KMS-11 (cell line): ENCODE measurements around the gene PEMT.

Experiments used
- H2AFZ ChIP-seq: fragments of 200-600 bp; sonication (generic); 2 replicates; pipeline ENCODE4 v1.6.1; 2016; ENCODE audit warnings: antibody characterized with exemption, mixed run types, low read depth
- H3K27ac ChIP-seq: fragments of 200-600 bp; sonication (generic); 2 replicates; pipeline ENCODE4 v1.6.1; 2016; ENCODE audit warnings: mild to moderate bottlenecking, mixed run types
- H3K27me3 ChIP-seq: fragments of 200-600 bp; sonication (generic); 2 replicates; pipeline ENCODE4 v1.6.1; 2017; ENCODE audit warnings: mild to moderate bottlenecking, low read depth, mixed run types, moderate library complexity; ENCODE audit not compliant: insufficient read depth
- H3K36me3 ChIP-seq: fragments of 200-600 bp; sonication (generic); 2 replicates; pipeline ENCODE4 v1.6.1; 2017; ENCODE audit warnings: mild to moderate bottlenecking, mixed run types; ENCODE audit not compliant: insufficient read depth
- H3K4me1 ChIP-seq: fragments of 200-600 bp; sonication (generic); 2 replicates; pipeline ENCODE4 v1.6.1; 2016; ENCODE audit warnings: mild to moderate bottlenecking, low read depth, mixed run types; ENCODE audit not compliant: poor library complexity, severe bottlenecking
- H3K4me2 ChIP-seq: fragments of 200-600 bp; sonication (generic); 2 replicates; pipeline ENCODE4 v1.7.0; 2016; ENCODE audit warnings: mild to moderate bottlenecking, mixed run types
- H3K4me3 ChIP-seq: fragments of 200-600 bp; sonication (generic); IDR thresholded peaks from 2 replicates; pipeline ENCODE4 v1.6.1; 2017; ENCODE audit warnings: low read depth, low read length, mixed read lengths; ENCODE audit not compliant: insufficient read depth
- H3K79me2 ChIP-seq: fragments of 200-600 bp; sonication (generic); 2 replicates; pipeline ENCODE4 v1.6.1; 2016; ENCODE audit warnings: low read depth, mixed run types; ENCODE audit not compliant: insufficient read depth
- H3K9ac ChIP-seq: fragments of 200-600 bp; sonication (generic); 2 replicates; pipeline ENCODE4 v1.6.1; 2016; ENCODE audit warnings: mild to moderate bottlenecking, mixed run types
- H4K20me1 ChIP-seq: fragments of 200-600 bp; sonication (generic); 2 replicates; pipeline ENCODE4 v1.6.1; 2016; ENCODE audit warnings: mild to moderate bottlenecking, mixed run types; ENCODE audit not compliant: insufficient read depth
- CTCF ChIP-seq: fragments of 200-600 bp; sonication (generic); conservative IDR thresholded peaks from 2 replicates; pipeline ENCODE4 v1.6.1; 2017; ENCODE audit warnings: low read depth, mild to moderate bottlenecking, antibody characterized with exemption, low read length, moderate library complexity, mixed read lengths

Gene PEMT

GRCh38 chr17:17511293-17511741, 80.2 kb downstream of the PEMT start:
- Histone ChIP-seq H3K4me2 (no peak overlapping the region), H3K36me3 (no peaks in the 10 kb centered on the region), H4K20me1 (no peaks in the 10 kb centered on the region), H2AFZ (no peak overlapping the region), H3K27ac (no peak overlapping the region), H3K4me1 (no peaks in the 10 kb centered on the region), H3K4me3 (no peak overlapping the region), H3K27me3 (no peaks in the 10 kb centered on the region), H3K79me2 (no peaks in the 10 kb centered on the region), H3K9ac (no peak overlapping the region)
- no peak for TF ChIP-seq CTCF

- Histone ChIP-seq H3K27ac (no peak overlapping the region), H3K36me3 (no peaks in the 10 kb centered on the region), H3K79me2 (no peaks in the 10 kb centered on the region), H3K27me3 (no peaks in the 10 kb centered on the region), H3K9ac (no peak overlapping the region), H3K4me2 (no peak overlapping the region), H3K4me3 (no peak overlapping the region), H3K4me1 (no peaks in the 10 kb centered on the region), H4K20me1 (no peaks in the 10 kb centered on the region), H2AFZ (no peak overlapping the region)
- TF ChIP-seq CTCF, result no peak
Measured at GRCh38 chr17:17510456-17511292, 80.8 kb downstream of the PEMT start.

GRCh38 chr17:17509601-17510425, 81.7 kb downstream of the PEMT start:
- no peaks in the 10 kb centered on the region for H3K36me3 ChIP-seq
- no peaks in the 10 kb centered on the region for H4K20me1 ChIP-seq
- no peak overlapping the region for H3K9ac ChIP-seq
- H2AFZ ChIP-seq, result no peak overlapping the region
- H3K4me2 ChIP-seq, result no peak overlapping the region
- H3K4me1 ChIP-seq, result no peaks in the 10 kb centered on the region
- no peaks in the 10 kb centered on the region for H3K27me3 ChIP-seq
- H3K79me2 ChIP-seq, result no peaks in the 10 kb centered on the region
- H3K4me3 ChIP-seq, result no peak overlapping the region
- H3K27ac ChIP-seq, result no peak overlapping the region
- no peak for TF ChIP-seq CTCF

- no peak overlapping the region for H2AFZ ChIP-seq
- no peak overlapping the region for H3K27ac ChIP-seq
- H3K4me1 ChIP-seq, result no peaks in the 10 kb centered on the region
- no peaks in the 10 kb centered on the region for H3K79me2 ChIP-seq
- H4K20me1 ChIP-seq, result no peaks in the 10 kb centered on the region
- no peaks in the 10 kb centered on the region for H3K36me3 ChIP-seq
- TF ChIP-seq CTCF, result no peak
- no peak overlapping the region for H3K4me3 ChIP-seq
- H3K9ac ChIP-seq, result no peak overlapping the region
- no peaks in the 10 kb centered on the region for H3K27me3 ChIP-seq
- H3K4me2 ChIP-seq, result no peak overlapping the region
Measured at GRCh38 chr17:17508646-17509591, 82.6 kb downstream of the PEMT start.
